Measurements from ENCODE around the gene MAST4.

MAST4 gene

DNA sequence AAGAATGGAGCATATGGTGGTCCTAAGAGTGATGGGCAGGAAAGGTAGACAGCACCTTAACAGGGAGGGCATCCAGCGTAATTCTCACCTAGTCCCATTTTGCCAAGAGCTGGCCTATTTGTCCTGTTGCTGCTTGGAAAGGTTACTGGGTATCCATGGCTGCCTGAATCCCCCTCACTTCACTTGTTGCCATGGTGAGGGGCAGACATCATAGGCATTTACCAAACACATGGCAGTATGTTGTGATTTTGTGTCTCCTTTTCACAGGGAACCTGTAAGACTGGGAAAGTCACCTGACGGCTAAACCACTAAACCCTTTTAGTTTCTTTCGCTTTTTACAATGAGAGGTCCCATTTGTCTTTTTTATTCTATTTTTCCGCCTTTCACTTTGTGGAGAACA is 373.3 kb downstream of the MAST4 start:
- TF ChIP-seq, protein P1, sequence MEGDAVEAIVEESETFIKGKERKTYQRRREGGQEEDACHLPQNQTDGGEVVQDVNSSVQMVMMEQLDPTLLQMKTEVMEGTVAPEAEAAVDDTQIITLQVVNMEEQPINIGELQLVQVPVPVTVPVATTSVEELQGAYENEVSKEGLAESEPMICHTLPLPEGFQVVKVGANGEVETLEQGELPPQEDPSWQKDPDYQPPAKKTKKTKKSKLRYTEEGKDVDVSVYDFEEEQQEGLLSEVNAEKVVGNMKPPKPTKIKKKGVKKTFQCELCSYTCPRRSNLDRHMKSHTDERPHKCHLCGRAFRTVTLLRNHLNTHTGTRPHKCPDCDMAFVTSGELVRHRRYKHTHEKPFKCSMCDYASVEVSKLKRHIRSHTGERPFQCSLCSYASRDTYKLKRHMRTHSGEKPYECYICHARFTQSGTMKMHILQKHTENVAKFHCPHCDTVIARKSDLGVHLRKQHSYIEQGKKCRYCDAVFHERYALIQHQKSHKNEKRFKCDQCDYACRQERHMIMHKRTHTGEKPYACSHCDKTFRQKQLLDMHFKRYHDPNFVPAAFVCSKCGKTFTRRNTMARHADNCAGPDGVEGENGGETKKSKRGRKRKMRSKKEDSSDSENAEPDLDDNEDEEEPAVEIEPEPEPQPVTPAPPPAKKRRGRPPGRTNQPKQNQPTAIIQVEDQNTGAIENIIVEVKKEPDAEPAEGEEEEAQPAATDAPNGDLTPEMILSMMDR (conservative IDR thresholded peaks at IDR 0.05; ENCODE audit: low read depth) = no peak
- no peak for DNase-seq (ENCODE audit: low spot score)
- POLR2A ChIA-PET (ENCODE audit: low non-redundant PET) = no interaction called here
- CTCF ChIA-PET = no interaction called here
- H3K27ac ChIP-seq = no peak overlapping the region

DNA sequence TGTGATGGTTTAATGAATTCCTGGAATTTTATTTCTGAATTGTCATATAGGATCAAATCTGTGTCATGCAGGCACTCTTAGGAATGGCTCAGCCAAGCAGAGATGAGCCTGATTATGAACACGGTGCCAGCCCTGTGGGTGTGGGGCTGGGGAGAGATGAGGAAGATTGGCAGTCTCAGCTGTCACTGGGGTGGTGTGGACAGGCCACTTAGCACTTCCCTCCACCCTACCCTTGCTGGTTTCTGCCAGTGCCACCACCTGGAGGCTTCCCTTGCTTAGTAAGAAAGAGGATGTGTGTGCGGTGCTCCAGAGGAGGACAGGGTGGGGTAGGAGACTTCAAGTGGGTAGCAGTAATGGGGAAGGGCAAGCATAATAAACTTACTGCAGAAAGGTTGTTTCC is 373.8 kb downstream of the MAST4 start:
- ChIA-PET POLR2A (ENCODE audit: low non-redundant PET) (no interaction called here), CTCF (no interaction called here)
- no peak overlapping the region for H3K27ac ChIP-seq
- DNase-seq (ENCODE audit: low spot score) = no peak
- TF ChIP-seq, protein P1 (conservative IDR thresholded peaks at IDR 0.05; ENCODE audit: low read depth) = no peak

DNA sequence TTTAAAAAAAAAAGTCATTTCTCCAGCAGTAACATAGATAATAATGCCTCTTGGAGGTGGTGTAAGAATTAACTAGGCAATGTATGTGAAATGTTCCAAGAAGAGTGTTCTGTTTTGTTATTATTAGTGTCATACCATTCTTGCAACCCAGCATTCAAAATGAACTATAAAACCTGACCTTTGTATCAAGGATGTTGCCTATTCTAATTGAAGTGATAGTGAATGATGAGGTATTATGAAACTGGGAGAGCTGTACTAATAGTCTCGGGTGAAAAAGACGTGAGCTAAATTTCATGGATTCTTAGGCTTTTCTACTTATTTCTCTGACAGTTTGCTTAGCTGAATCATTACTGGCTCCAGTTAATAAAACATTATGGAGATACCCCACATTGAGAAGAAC is 375.8 kb downstream of the MAST4 start:
- ChIA-PET CTCF (no interaction called here), POLR2A (ENCODE audit: low non-redundant PET) (no interaction called here)

DNA sequence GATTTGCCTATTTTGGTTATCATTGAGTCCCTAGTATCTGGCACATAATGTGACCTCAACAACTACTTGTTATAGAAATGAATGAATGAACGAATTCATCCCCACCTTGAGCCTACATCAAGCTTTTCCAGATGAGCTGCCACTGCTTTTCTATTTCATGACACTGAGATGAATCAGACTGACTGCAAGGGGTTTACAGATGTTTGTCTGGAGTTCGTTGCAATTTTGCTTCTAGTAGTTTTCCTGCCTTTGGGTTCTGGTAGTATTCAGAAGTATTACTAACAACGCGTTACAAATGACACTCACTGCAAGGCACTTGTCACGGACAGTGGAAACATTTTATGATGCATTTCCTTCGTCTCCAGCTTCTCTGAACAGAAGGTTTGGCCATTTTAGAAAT is 378.1 kb downstream of the MAST4 start:
- ChIA-PET CTCF (interaction anchor here (0.5 to 0.7 kb wide), 3 partner anchors 11 to 51 kb away, joined by 3 to 5 read pairs (median 4); no protein-coding TSS in a partner anchor), POLR2A (ENCODE audit: low non-redundant PET) (no interaction called here)
- no peak overlapping the region for H3K27ac ChIP-seq
- no peak for DNase-seq (ENCODE audit: low spot score)
- TF ChIP-seq, protein P1 (conservative IDR thresholded peaks at IDR 0.05; ENCODE audit: low read depth) = no peak

More for the DNA sequence above, 375.8 kb downstream of the MAST4 start:
- H3K27ac ChIP-seq = no peak overlapping the region
- no peak for DNase-seq (ENCODE audit: low spot score)
- TF ChIP-seq, protein P1 (conservative IDR thresholded peaks at IDR 0.05; ENCODE audit: low read depth) = no peak

DNA sequence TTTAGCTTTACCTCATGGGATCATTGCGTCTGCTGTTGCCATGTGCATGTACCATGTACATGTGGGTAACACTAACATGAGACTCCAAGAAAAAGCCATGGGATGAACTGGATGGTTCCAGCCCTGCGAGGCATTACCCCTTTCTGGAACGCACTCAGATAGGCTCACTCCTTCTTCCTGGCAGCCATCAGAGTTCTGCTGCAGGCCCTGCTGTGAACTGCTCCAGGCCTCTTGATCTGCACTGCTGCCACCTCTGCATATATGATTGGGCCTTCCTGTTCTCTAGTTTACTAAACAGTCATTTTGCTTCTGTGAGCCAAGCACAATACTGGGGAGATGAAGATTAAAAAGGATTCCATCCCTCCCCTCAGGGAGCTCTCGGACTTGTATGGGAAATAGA is 379.9 kb downstream of the MAST4 start:
- TF ChIP-seq, protein P1 (conservative IDR thresholded peaks at IDR 0.05; ENCODE audit: low read depth) = no peak
- DNase-seq (ENCODE audit: low spot score) = no peak
- ChIA-PET CTCF (interaction anchor here (0.7 kb wide), 1 partner anchor 1002 kb away, joined by 3 read pairs; no protein-coding TSS in a partner anchor), POLR2A (ENCODE audit: low non-redundant PET) (no interaction called here)
- no peak overlapping the region for H3K27ac ChIP-seq

DNA sequence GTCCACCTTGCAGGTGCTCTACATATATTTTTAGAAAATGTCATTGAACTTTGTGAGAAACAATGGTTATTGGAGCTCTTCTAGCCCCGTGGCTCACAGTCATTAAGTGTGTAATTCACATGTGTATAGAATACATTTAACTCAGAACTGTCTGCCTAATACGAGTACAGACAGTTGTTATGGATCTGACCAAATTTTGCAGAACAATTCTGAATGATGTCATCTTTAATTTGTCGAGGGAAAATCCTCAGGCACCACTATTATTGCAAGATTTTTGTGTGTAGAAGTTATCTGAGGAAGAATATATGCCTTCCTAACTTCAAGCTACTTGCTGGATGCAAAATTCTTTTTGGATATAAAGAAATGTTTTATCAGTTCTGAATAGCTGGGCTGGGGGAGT is 383.5 kb downstream of the MAST4 start:
- ChIA-PET POLR2A (ENCODE audit: low non-redundant PET) (no interaction called here), CTCF (no interaction called here)
- no peak for DNase-seq (ENCODE audit: low spot score)
- TF ChIP-seq, protein P1 (conservative IDR thresholded peaks at IDR 0.05; ENCODE audit: low read depth) = no peak
- no peak overlapping the region for H3K27ac ChIP-seq

Measured in RWPE1 (cell line).